ENCODE results near the gene MCIDAS.

MCIDAS gene

DNA sequence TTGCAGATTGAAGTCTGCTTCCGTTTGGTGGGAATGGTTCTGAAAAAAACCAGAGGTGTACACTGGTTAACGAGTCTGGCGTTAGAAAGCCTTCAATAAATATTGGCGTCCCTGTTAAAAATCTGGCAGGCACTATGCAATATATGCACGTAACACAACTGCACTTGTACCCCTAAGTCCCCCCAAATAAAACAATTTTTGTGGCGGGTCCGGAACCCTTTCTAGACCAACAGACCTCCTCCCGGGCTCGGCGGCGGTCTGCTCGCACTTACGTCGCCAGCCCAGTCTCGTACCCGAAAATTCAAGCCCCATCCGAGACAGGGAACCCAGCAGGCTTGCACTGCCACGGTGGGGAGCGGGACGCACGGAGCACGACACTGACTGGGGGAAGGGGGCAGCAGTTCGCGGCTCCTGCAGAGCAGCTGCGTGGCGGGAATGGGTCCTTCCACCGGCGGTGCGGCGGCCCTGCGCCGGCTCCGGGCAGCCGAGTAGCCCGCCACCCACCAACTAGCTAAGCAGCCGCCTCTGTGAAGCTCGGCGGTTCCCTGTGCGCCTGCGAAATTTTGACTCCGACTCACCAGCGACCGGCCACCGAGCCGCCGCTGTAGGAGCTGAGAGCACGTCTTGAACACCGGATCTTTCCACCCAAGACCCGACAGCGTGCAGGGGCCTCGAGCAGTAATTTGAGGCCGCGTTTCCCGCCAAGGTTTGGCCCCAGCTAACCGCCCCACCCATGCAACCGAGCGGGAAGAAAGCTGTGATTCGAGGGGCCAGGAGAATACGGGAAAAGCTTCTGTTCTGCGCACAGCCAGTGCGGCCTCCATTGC is 3.9 kb downstream of the MCIDAS start:
- no peaks in the 10 kb centered on the region for H3K9me3 ChIP-seq (ENCODE audit: control insufficient read depth in 2 of 2, low read length in 2 of 2)

DNA sequence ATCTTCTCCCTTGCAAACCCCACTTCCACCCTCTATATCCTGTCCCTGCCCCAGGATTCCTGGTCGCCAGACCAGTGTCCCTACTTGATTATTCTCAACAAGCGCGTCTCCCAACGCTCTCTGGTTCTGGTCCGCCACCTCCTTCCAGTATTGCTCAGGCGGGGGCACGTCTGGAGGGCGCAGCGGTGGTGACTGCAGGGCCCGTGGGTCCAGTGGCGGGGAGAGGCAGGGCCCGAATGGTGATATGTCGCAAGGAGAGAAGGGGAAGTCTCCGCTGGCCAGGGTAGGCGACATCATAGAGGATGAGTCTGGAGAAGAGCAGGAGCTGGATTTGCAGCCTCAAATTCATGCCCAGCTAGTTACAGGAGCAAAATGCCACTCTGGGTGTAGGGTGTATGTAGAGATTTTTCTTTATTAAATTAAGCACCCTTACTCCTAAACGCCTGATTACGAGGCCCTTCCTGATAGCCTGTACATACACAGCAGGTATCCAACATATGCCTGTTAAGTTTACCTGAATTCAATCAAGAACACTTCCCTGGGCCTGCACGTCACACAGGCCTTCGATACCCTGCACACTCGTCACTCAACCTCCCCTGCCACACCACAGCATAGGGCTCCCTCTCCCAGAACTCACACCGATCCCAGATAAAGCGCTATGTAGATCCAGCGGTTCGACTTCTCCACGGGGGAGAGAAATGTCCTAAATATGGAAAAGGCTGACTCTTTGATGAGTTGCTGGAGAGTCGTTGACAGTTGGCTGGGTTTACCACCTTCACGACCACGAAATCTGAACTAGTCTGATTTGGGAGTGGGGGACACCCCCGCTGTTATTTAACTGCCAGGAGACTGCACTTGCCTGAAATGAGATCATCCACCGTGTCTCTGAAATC is 4.8 kb downstream of the MCIDAS start:
- Histone ChIP-seq H3K9ac (ENCODE audit: low read depth in 1 of 2, low read length in 2 of 2) (peak overlapping the region in 1 of 2 donors; percentile 14), H3K27ac (ENCODE audit: low read depth in 2 of 2, low read length in 2 of 2) (no peak overlapping the region), H3K27me3 (ENCODE audit: control insufficient read depth in 2 of 2, insufficient read depth in 2 of 2, low read length in 2 of 2) (peaks cover 66% of the 10 kb centered on the region in 2 donors), H3K9me3 (ENCODE audit: control insufficient read depth in 2 of 2, low read length in 2 of 2) (no peaks in the 10 kb centered on the region), H3K36me3 (ENCODE audit: control insufficient read depth in 2 of 2, insufficient read depth in 2 of 2, low read length in 2 of 2) (no peaks in the 10 kb centered on the region), H3K4me3 (ENCODE audit: low read length in 2 of 2) (peak overlapping the region in 1 of 2 donors; percentile 3), H3K4me1 (ENCODE audit: control insufficient read depth in 2 of 2, insufficient read depth in 2 of 2, low read length in 2 of 2) (peaks cover 7 to 13% of the 10 kb centered on the region in 2 donors)

More for the DNA sequence above, 3.9 kb downstream of the MCIDAS start:
- H3K4me1 ChIP-seq (ENCODE audit: control insufficient read depth in 2 of 2, insufficient read depth in 2 of 2, low read length in 2 of 2) = peaks cover 7 to 17% of the 10 kb centered on the region in 2 donors
- peaks cover 71% of the 10 kb centered on the region in 2 donors for H3K27me3 ChIP-seq (ENCODE audit: control insufficient read depth in 2 of 2, insufficient read depth in 2 of 2, low read length in 2 of 2)
- no peak overlapping the region for H3K9ac ChIP-seq (ENCODE audit: low read depth in 1 of 2, low read length in 2 of 2)
- no peak overlapping the region for H3K27ac ChIP-seq (ENCODE audit: low read depth in 2 of 2, low read length in 2 of 2)
- H3K4me3 ChIP-seq (ENCODE audit: low read length in 2 of 2) = no peak overlapping the region
- no peaks in the 10 kb centered on the region for H3K36me3 ChIP-seq (ENCODE audit: control insufficient read depth in 2 of 2, insufficient read depth in 2 of 2, low read length in 2 of 2)

GRCh38 chr5:55220433-55221185 is 6.5 kb downstream of the MCIDAS start:
- Histone ChIP-seq H3K36me3 (ENCODE audit: control insufficient read depth in 2 of 2, insufficient read depth in 2 of 2, low read length in 2 of 2) (no peaks in the 10 kb centered on the region), H3K27ac (ENCODE audit: low read depth in 2 of 2, low read length in 2 of 2) (no peak overlapping the region), H3K4me1 (ENCODE audit: control insufficient read depth in 2 of 2, insufficient read depth in 2 of 2, low read length in 2 of 2) (peaks cover 0 to 4% of the 10 kb centered on the region in 2 donors), H3K27me3 (ENCODE audit: control insufficient read depth in 2 of 2, insufficient read depth in 2 of 2, low read length in 2 of 2) (peaks cover 51 to 54% of the 10 kb centered on the region in 2 donors), H3K9ac (ENCODE audit: low read depth in 1 of 2, low read length in 2 of 2) (peak overlapping the region in 1 of 2 donors; percentile 20), H3K4me3 (ENCODE audit: low read length in 2 of 2) (peak overlapping the region; percentile 41 to 67), H3K9me3 (ENCODE audit: control insufficient read depth in 2 of 2, low read length in 2 of 2) (no peaks in the 10 kb centered on the region)

- no peak overlapping the region for H3K27ac ChIP-seq (ENCODE audit: low read depth in 2 of 2, low read length in 2 of 2)
- peaks cover 42 to 46% of the 10 kb centered on the region in 2 donors for H3K27me3 ChIP-seq (ENCODE audit: control insufficient read depth in 2 of 2, insufficient read depth in 2 of 2, low read length in 2 of 2)
- H3K9me3 ChIP-seq (ENCODE audit: control insufficient read depth in 2 of 2, low read length in 2 of 2) = no peaks in the 10 kb centered on the region
- no peak overlapping the region for H3K9ac ChIP-seq (ENCODE audit: low read depth in 1 of 2, low read length in 2 of 2)
- H3K4me3 ChIP-seq (ENCODE audit: low read length in 2 of 2) = no peak overlapping the region
- H3K36me3 ChIP-seq (ENCODE audit: control insufficient read depth in 2 of 2, insufficient read depth in 2 of 2, low read length in 2 of 2) = no peaks in the 10 kb centered on the region
- peaks cover 0 to 4% of the 10 kb centered on the region in 2 donors for H3K4me1 ChIP-seq (ENCODE audit: control insufficient read depth in 2 of 2, insufficient read depth in 2 of 2, low read length in 2 of 2)
Measured at GRCh38 chr5:55219770-55220169, 7.3 kb downstream of the MCIDAS start.

DNA sequence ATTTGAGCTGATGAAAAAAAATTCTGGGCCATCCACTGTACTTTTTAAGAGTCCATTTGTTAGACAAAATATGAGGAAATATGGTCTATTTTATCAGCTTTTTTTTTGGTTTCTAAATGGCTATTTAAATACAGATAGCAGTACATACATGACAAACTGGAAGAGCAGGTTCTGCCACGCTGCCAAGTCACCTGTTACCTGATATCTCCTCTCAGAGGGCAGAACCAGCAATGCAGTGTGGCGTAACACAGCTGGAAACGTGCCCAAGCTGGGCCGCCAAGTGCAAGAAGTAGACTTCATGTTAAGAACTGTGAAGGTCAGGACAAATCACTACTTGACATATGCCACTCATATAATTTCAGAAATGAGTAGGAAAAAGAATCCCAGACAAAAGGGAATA is 8.1 kb downstream of the MCIDAS start:
- no peak overlapping the region for H3K27ac ChIP-seq (ENCODE audit: low read depth in 2 of 2, low read length in 2 of 2)
- H3K27me3 ChIP-seq (ENCODE audit: control insufficient read depth in 2 of 2, insufficient read depth in 2 of 2, low read length in 2 of 2) = peaks cover 35 to 39% of the 10 kb centered on the region in 2 donors
- H3K9ac ChIP-seq (ENCODE audit: low read depth in 1 of 2, low read length in 2 of 2) = no peak overlapping the region
- no peaks in the 10 kb centered on the region for H3K36me3 ChIP-seq (ENCODE audit: control insufficient read depth in 2 of 2, insufficient read depth in 2 of 2, low read length in 2 of 2)
- H3K9me3 ChIP-seq (ENCODE audit: control insufficient read depth in 2 of 2, low read length in 2 of 2) = no peaks in the 10 kb centered on the region
- no peak overlapping the region for H3K4me3 ChIP-seq (ENCODE audit: low read length in 2 of 2)
- H3K4me1 ChIP-seq (ENCODE audit: control insufficient read depth in 2 of 2, insufficient read depth in 2 of 2, low read length in 2 of 2) = peaks cover 0 to 4% of the 10 kb centered on the region in 2 donors

DNA sequence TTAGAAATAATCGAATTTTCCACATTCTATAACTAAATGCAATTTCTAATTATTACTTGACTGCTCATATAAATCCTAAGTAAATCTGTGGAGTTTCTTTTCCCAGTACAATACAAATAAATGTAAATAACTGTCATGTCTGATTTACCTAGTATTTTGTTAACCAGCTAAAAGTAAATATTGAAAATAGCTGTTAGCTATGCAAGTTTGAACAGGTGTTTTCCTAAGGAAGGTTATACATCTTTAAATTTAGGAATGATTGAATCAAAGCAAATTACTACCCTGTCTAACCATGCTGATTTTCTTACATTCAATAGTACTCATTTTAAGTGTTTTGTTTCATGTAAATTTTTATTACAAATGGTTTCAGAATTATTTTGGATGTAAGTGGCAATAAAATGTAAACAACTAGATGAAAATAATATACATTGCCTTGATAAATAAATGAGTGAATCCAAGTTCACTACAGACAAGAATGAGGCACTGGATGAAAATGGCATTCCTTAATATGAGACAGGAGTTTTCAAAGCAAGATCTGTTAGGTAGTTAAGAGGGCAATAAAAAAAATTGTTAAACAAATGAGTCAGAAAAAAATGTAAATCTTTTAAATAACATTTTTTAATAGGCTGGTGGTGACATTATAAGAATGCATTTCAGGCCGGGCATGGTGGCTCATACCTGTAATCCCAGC is 15.8 kb downstream of the MCIDAS start:
- no peaks in the 10 kb centered on the region for H3K27me3 ChIP-seq (ENCODE audit: control insufficient read depth in 2 of 2, insufficient read depth in 2 of 2, low read length in 2 of 2)
- H3K4me1 ChIP-seq (ENCODE audit: control insufficient read depth in 2 of 2, insufficient read depth in 2 of 2, low read length in 2 of 2) = no peaks in the 10 kb centered on the region
- H3K36me3 ChIP-seq (ENCODE audit: control insufficient read depth in 2 of 2, insufficient read depth in 2 of 2, low read length in 2 of 2) = no peaks in the 10 kb centered on the region
- H3K27ac ChIP-seq (ENCODE audit: low read depth in 2 of 2, low read length in 2 of 2) = no peak overlapping the region
- H3K9me3 ChIP-seq (ENCODE audit: control insufficient read depth in 2 of 2, low read length in 2 of 2) = no peaks in the 10 kb centered on the region
- no peak overlapping the region for H3K4me3 ChIP-seq (ENCODE audit: low read length in 2 of 2)
- no peak overlapping the region for H3K9ac ChIP-seq (ENCODE audit: low read depth in 1 of 2, low read length in 2 of 2)

DNA sequence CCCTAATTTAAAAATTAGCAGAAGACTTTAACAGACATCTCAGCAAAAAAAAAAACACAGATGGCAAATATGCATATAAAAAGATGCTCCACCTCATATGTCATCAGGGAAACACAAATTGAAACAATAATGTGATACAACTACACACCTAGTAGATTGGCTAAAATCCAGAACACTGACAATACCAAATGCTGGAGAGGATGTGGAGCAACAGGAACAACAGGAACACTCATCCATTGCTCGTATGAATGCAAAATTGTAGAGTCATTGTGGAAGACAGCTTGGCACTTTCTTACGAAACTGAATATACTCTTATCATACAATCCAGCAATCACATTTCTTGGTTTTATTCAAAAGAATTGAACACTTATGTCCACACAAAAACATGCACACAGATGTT is 22.1 kb downstream of the MCIDAS start:
- H3K4me3 ChIP-seq (ENCODE audit: low read length in 2 of 2) = no peak overlapping the region
- no peak overlapping the region for H3K27ac ChIP-seq (ENCODE audit: low read depth in 2 of 2, low read length in 2 of 2)
- H3K36me3 ChIP-seq (ENCODE audit: control insufficient read depth in 2 of 2, insufficient read depth in 2 of 2, low read length in 2 of 2) = no peaks in the 10 kb centered on the region
- peaks cover 0 to 1% of the 10 kb centered on the region in 2 donors for H3K27me3 ChIP-seq (ENCODE audit: control insufficient read depth in 2 of 2, insufficient read depth in 2 of 2, low read length in 2 of 2)
- H3K4me1 ChIP-seq (ENCODE audit: control insufficient read depth in 2 of 2, insufficient read depth in 2 of 2, low read length in 2 of 2) = no peaks in the 10 kb centered on the region
- H3K9me3 ChIP-seq (ENCODE audit: control insufficient read depth in 2 of 2, low read length in 2 of 2) = no peaks in the 10 kb centered on the region
- H3K9ac ChIP-seq (ENCODE audit: low read depth in 1 of 2, low read length in 2 of 2) = no peak overlapping the region

GRCh38 chr5:55191165-55191564 is 36.0 kb downstream of the MCIDAS start:
- Histone ChIP-seq H3K9ac (ENCODE audit: low read depth in 1 of 2, low read length in 2 of 2) (no peak overlapping the region), H3K4me1 (ENCODE audit: control insufficient read depth in 2 of 2, insufficient read depth in 2 of 2, low read length in 2 of 2) (no peaks in the 10 kb centered on the region), H3K36me3 (ENCODE audit: control insufficient read depth in 2 of 2, insufficient read depth in 2 of 2, low read length in 2 of 2) (no peaks in the 10 kb centered on the region), H3K27me3 (ENCODE audit: control insufficient read depth in 2 of 2, insufficient read depth in 2 of 2, low read length in 2 of 2) (peaks cover 13 to 23% of the 10 kb centered on the region in 2 donors), H3K4me3 (ENCODE audit: low read length in 2 of 2) (no peak overlapping the region), H3K27ac (ENCODE audit: low read depth in 2 of 2, low read length in 2 of 2) (no peak overlapping the region), H3K9me3 (ENCODE audit: control insufficient read depth in 2 of 2, low read length in 2 of 2) (no peaks in the 10 kb centered on the region)

DNA sequence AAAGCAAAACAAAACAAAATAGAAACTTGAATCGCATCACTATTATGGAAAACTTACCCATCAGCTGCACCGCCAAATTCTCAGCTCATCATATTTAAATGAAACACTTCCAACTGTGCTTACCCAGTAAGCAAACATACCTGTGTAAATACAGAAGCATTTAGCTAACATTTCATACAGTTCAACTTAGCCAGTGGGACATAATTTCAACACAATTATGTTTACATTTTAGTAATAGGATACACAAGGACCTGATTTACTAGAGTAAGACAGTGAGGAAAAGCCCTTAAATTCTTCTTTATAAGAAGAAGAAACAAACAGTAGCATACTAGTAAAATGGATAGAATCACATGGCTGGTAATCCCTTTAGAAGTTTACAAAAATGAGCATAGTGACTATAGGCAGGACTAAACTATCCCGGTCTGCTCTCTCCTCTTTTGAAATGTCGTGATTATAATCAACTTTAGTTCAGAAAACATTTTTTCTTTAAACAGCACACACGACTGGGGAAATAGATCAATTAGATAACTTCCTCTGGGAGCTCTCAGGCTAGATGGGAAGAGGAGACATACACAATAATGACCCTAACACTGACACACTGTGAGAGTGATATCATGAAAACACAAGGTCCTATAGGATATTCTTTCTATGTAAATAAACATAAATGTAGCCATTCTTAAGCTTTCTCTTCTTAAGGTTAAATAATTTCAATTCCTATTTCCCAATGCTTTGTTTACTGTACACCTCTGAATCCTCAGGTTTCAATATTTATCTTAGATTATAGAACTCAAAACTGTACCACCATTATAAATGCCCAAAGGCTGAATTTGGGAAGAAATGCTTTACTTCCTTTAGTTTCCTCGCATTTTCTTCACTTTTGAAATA is 38.2 kb downstream of the MCIDAS start:
- Histone ChIP-seq H3K4me3 (ENCODE audit: low read length in 2 of 2) (no peak overlapping the region), H3K9ac (ENCODE audit: low read depth in 1 of 2, low read length in 2 of 2) (no peak overlapping the region)

More for the DNA sequence above, 38.2 kb downstream of the MCIDAS start:
- H3K27ac ChIP-seq (ENCODE audit: low read depth in 2 of 2, low read length in 2 of 2) = no peak overlapping the region
- H3K36me3 ChIP-seq (ENCODE audit: control insufficient read depth in 2 of 2, insufficient read depth in 2 of 2, low read length in 2 of 2) = no peaks in the 10 kb centered on the region
- H3K4me1 ChIP-seq (ENCODE audit: control insufficient read depth in 2 of 2, insufficient read depth in 2 of 2, low read length in 2 of 2) = no peaks in the 10 kb centered on the region
- peaks cover 14 to 23% of the 10 kb centered on the region in 2 donors for H3K27me3 ChIP-seq (ENCODE audit: control insufficient read depth in 2 of 2, insufficient read depth in 2 of 2, low read length in 2 of 2)
- H3K9me3 ChIP-seq (ENCODE audit: control insufficient read depth in 2 of 2, low read length in 2 of 2) = no peaks in the 10 kb centered on the region

All from mucosa of rectum (tissue), 2 donors.